ENCODE measurements around the gene DUSP15. TPM values are rescaled to one million over a fixed set of nuclear protein-coding genes. Genes with fewer than 3 reads are reported as not detected.

The DUSP15 gene
- polyA plus RNA-seq, 1 donor (not counting 4 experiments of a cell fraction or from before 2014, with no cell fraction given): not detected

- no peak overlapping the region for H2AFZ ChIP-seq (ENCODE audit: control insufficient read depth, low read length)
- peak; percentile 83 to 99 (median 97) for TF ChIP-seq CTCF (optimal IDR thresholded peaks at IDR 0.05 in 1 of 3, IDR thresholded peaks at IDR 0.05 in 1 of 3, conservative IDR thresholded peaks at IDR 0.05 in 1 of 3; ENCODE audit: extremely low read depth in 1 of 3, insufficient read depth in 2 of 3, low read length in 3 of 3)
- TF ChIP-seq EZH2 (IDR thresholded peaks at IDR 0.05; ENCODE audit: low read length): no peak
- H3K27me3 ChIP-seq (ENCODE audit: control insufficient read depth, extremely low read depth, insufficient read depth, low read length): peaks cover 4% of the 10 kb centered on the region
- no peak overlapping the region for H3K27ac ChIP-seq (ENCODE audit: control insufficient read depth, insufficient read depth, low read length)
- no peaks in the 10 kb centered on the region for H4K20me1 ChIP-seq (ENCODE audit: control insufficient read depth, extremely low read depth, insufficient read depth, low read length)
- no peaks in the 10 kb centered on the region for H3K9me1 ChIP-seq (ENCODE audit: control insufficient read depth, extremely low read depth, insufficient read depth, low read length)
- no peaks in the 10 kb centered on the region for H3K9me3 ChIP-seq (ENCODE audit: control insufficient read depth, low read depth, low read length)
- H3K79me2 ChIP-seq (ENCODE audit: control insufficient read depth, insufficient read depth, low read length): no peaks in the 10 kb centered on the region
- FAIRE-seq: no peak
- no peak overlapping the region for H3K9ac ChIP-seq (ENCODE audit: control insufficient read depth, extremely low read depth, insufficient read depth, low read length)
- H3K36me3 ChIP-seq (ENCODE audit: control insufficient read depth in 2 of 2, extremely low read depth in 1 of 2, insufficient read depth in 2 of 2, low read length in 2 of 2): no peaks in the 10 kb centered on the region
- no peaks in the 10 kb centered on the region for H3K4me1 ChIP-seq (ENCODE audit: control insufficient read depth, extremely low read depth, insufficient read depth, low read length)
- peak overlapping the region; percentile 25 for H3K4me2 ChIP-seq (ENCODE audit: control insufficient read depth, extremely low read depth, insufficient read depth, low read depth, low read length)
- no peak for DNase-seq (ENCODE audit: low read depth, low spot score)
- dilution Hi-C loops (cut with MboI; ENCODE audit: extremely low pct_ligation_motif_present, low sequenced_read_pairs): no loop called here
- no peak overlapping the region for H3K4me3 ChIP-seq (ENCODE audit: control insufficient read depth in 2 of 3, extremely low read depth in 1 of 3, insufficient read depth in 2 of 3, low read depth in 1 of 3, low read length in 3 of 3)
These were observed 47.7 kb downstream of the DUSP15 start for GRCh38 chr20:31822421-31823330.

GRCh38 chr20:31821427-31821826 lies 48.9 kb downstream of the DUSP15 start:
- TF ChIP-seq EZH2 (IDR thresholded peaks at IDR 0.05; ENCODE audit: low read length): no peak
- no peak for TF ChIP-seq CTCF (optimal IDR thresholded peaks at IDR 0.05 in 1 of 3, IDR thresholded peaks at IDR 0.05 in 1 of 3, conservative IDR thresholded peaks at IDR 0.05 in 1 of 3; ENCODE audit: extremely low read depth in 1 of 3, insufficient read depth in 2 of 3, low read length in 3 of 3)
- peaks cover 4% of the 10 kb centered on the region for H3K27me3 ChIP-seq (ENCODE audit: control insufficient read depth, extremely low read depth, insufficient read depth, low read length)
- no peaks in the 10 kb centered on the region for H3K9me1 ChIP-seq (ENCODE audit: control insufficient read depth, extremely low read depth, insufficient read depth, low read length)
- no peaks in the 10 kb centered on the region for H3K9me3 ChIP-seq (ENCODE audit: control insufficient read depth, low read depth, low read length)
- no peaks in the 10 kb centered on the region for H4K20me1 ChIP-seq (ENCODE audit: control insufficient read depth, extremely low read depth, insufficient read depth, low read length)
- H3K79me2 ChIP-seq (ENCODE audit: control insufficient read depth, insufficient read depth, low read length): no peaks in the 10 kb centered on the region
- no peak for DNase-seq (ENCODE audit: low read depth, low spot score)
- H3K9ac ChIP-seq (ENCODE audit: control insufficient read depth, extremely low read depth, insufficient read depth, low read length): no peak overlapping the region
- no peak overlapping the region for H2AFZ ChIP-seq (ENCODE audit: control insufficient read depth, low read length)
- H3K4me1 ChIP-seq (ENCODE audit: control insufficient read depth, extremely low read depth, insufficient read depth, low read length): no peaks in the 10 kb centered on the region
- no peak overlapping the region for H3K27ac ChIP-seq (ENCODE audit: control insufficient read depth, insufficient read depth, low read length)
- no peaks in the 10 kb centered on the region for H3K36me3 ChIP-seq (ENCODE audit: control insufficient read depth in 2 of 2, extremely low read depth in 1 of 2, insufficient read depth in 2 of 2, low read length in 2 of 2)
- no peak overlapping the region for H3K4me2 ChIP-seq (ENCODE audit: control insufficient read depth, extremely low read depth, insufficient read depth, low read depth, low read length)
- dilution Hi-C loops (cut with MboI; ENCODE audit: extremely low pct_ligation_motif_present, low sequenced_read_pairs): no loop called here
- FAIRE-seq: no peak
- H3K4me3 ChIP-seq (ENCODE audit: control insufficient read depth in 2 of 3, extremely low read depth in 1 of 3, insufficient read depth in 2 of 3, low read depth in 1 of 3, low read length in 3 of 3): no peak overlapping the region

Data from keratinocyte (primary cell).